C4-2B (cell line): ENCODE data around the gene CEACAM20.

Experiments
- CTCF ChIP-seq: fragments of 450-650 bp; conservative IDR thresholded peaks from 2 replicates; pipeline ENCODE4 v1.5.1; 2017; ENCODE audit warnings: mild to moderate bottlenecking
- ZFX ChIP-seq: fragments of 450-650 bp; IDR thresholded peaks from 2 replicates; pipeline ENCODE4 v1.6.1; 2017

GRCh38 chr19:44509478-44509877 is 20.0 kb downstream of the CEACAM20 start:
- no peak for TF ChIP-seq CTCF
- no peak for TF ChIP-seq ZFX
